ENCODE data around the gene ECD.
A peak's percentile ranks its signal among the peaks of the same experiment; 100 is the strongest.
"Not testable (repeated sequence)": the region's sequence is repeated elsewhere in the genome, so short reads cannot be mapped to it uniquely, and the experiment has no call there.

Gene ECD

DNA sequence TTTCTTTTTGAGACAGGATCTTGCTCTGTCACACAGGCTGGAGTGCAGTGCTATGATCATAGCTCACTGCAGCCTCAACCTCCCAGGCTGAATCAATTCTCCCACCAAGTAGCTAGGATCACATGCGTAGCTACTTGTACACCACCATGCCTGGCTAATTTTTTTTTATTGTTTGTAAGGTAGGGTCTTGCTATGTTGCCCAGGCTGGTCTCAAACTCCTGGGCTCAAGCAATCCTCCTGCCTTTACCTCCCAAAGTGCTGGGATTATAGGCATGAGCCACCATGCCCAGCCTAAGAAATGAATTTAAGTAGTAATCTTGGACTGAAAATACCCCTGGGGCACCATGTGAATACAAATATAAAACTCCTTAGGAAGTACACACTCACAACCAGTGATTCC lies 51.8 kb downstream of the ECD start:
- no peak for DNase-seq (ENCODE audit: low spot score)
- in situ Hi-C loops (cut with MboI; ENCODE audit: low sequenced_read_pairs, unreplicated experiment), result no loop called here
- TF ChIP-seq, protein P1, sequence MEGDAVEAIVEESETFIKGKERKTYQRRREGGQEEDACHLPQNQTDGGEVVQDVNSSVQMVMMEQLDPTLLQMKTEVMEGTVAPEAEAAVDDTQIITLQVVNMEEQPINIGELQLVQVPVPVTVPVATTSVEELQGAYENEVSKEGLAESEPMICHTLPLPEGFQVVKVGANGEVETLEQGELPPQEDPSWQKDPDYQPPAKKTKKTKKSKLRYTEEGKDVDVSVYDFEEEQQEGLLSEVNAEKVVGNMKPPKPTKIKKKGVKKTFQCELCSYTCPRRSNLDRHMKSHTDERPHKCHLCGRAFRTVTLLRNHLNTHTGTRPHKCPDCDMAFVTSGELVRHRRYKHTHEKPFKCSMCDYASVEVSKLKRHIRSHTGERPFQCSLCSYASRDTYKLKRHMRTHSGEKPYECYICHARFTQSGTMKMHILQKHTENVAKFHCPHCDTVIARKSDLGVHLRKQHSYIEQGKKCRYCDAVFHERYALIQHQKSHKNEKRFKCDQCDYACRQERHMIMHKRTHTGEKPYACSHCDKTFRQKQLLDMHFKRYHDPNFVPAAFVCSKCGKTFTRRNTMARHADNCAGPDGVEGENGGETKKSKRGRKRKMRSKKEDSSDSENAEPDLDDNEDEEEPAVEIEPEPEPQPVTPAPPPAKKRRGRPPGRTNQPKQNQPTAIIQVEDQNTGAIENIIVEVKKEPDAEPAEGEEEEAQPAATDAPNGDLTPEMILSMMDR (IDR thresholded peaks at IDR 0.05; ENCODE audit: borderline replicate concordance, control extremely low read depth, extremely low read depth, insufficient read depth, missing control alignments), result no peak

DNA sequence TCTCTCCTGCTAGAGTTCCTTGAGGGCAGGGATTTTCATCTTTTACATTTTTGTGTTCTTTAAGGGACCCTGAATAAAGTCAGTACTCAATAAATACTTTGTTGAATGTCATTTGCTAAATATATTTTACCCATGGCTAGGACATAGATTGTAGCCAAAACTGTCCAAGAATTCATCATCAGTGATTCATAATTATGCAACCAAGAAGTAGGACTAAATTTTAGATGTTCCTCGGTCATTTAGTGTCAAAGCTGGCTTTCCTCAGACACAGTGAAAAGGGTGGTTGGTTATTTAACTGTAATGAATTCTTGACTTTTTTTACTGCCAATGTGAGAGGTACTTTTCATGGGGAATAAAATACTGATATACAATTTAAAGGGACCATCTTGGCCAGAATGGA lies 54.3 kb downstream of the ECD start:
- in situ Hi-C loops (cut with MboI; ENCODE audit: low sequenced_read_pairs, unreplicated experiment), result no loop called here
- TF ChIP-seq, protein P1 (IDR thresholded peaks at IDR 0.05; ENCODE audit: borderline replicate concordance, control extremely low read depth, extremely low read depth, insufficient read depth, missing control alignments), result no peak
- no peak for DNase-seq (ENCODE audit: low spot score)

DNA sequence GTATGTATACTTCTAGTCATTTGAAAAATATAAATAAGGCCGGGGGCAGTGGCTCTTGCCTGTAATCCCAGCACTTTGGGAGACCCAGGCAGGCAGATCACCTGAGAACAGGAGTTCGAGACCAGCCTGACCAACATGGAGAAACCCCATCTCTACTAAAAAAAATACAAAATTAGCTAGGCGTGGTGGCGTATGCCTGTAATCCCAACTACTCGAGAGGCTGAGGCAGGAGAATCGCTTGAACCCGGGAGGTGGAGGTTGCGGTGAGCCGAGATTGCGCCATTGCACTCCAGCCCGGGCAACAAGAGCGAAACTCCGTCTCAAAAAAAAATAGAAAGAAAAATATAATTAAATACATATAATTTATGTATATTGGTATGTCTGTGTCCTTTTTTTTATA lies 55.8 kb downstream of the ECD start:
- DNase-seq (ENCODE audit: low spot score); in situ Hi-C loops (cut with MboI; ENCODE audit: low sequenced_read_pairs, unreplicated experiment): not testable (repeated sequence)

DNA sequence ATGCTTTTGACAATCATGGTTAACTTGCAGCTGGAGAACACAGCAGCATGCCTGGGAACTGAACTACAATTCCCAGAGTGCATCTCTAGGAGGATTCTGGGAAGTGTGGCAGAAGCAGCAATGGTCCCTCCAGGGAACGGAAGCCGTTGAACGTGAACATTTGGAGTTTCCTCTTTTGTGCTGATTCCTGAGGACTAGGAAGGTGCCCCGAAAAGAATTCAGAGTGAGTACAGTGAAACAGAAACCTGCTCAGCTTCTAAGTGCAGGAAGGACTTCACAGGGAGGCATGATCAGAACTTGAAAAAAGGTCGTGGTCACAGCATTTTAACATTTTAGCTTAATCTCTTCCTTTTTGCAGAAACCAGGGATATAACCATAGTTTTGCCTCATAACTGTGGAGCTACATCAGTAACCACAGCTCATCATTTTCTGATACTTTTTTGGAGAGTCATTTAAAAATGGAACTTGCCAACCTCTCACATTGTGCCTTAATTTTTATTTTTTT lies 57.4 kb downstream of the ECD start, which contains the start of gene NUDT13:
Gene NUDT13, plus strand, starts transcription at position 111 of the 505 bp plus-strand sequence. CDS start 3,911 bp downstream, outside the sequence.
- peak; percentile 68 for DNase-seq (ENCODE audit: low spot score)
- TF ChIP-seq, protein P1 (IDR thresholded peaks at IDR 0.05; ENCODE audit: borderline replicate concordance, control extremely low read depth, extremely low read depth, insufficient read depth, missing control alignments), result no peak
- in situ Hi-C loops (cut with MboI; ENCODE audit: low sequenced_read_pairs, unreplicated experiment), result no loop called here

DNA sequence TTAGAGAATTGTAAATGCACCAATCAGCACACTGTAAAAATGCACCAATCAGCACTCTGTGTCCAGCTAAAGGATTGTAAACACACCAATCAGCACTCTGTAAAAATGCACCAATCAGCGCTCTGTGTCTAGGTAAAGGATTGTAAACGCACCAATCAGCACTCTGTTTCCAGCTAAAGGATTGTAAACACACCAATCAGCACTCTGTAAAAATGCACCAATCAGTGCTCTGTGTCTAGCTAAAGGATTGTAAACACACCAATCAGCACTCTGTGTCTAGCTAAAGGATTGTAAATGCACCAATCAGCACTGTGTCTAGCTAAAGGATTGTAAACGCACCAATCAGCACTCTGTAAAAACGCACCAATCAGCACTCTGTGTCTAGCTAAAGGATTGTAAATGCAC lies 58.6 kb downstream of the ECD start:
- in situ Hi-C loops (cut with MboI; ENCODE audit: low sequenced_read_pairs, unreplicated experiment); DNase-seq (ENCODE audit: low spot score): not testable (repeated sequence)

DNA sequence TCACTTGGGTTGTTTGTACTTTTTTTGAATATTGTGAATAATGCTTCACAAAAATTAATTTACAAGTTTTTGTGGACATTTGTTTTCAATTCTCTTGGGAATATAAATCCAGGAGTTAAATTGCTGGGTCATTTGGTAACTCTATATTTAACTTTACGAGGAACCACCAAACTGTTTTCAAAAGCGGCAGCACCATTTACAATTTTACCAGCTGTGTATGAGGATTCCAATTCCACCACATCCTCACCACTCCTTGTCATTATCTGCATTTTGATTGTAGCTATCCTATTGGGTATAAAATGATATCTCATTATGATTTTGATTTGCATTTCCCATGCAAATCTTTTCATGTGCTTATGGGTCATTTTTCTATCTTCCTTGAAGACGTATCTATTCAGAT lies 61.5 kb downstream of the ECD start:
- no peak for DNase-seq (ENCODE audit: low spot score)
- TF ChIP-seq, protein P1 (IDR thresholded peaks at IDR 0.05; ENCODE audit: borderline replicate concordance, control extremely low read depth, extremely low read depth, insufficient read depth, missing control alignments), result no peak
- in situ Hi-C loops (cut with MboI; ENCODE audit: low sequenced_read_pairs, unreplicated experiment), result no loop called here

DNA sequence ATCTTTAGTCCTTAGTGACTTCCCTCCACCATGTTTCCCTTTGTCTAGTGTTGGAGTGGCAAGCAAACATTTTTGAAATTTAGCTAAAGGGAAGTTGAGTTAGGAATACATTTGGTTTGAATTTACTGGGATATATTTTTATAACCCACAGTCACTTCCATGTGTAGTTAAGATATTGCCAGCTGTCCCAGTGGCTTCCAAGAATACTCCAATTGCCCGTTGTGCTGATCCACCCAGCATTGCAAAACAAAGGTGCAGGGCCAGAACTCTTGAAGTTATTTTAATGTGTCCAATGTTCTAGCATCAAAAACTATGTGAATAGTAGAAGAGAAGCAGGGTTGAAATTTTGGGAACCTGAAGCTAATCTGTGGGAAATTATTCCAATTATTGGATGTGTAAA lies 68.7 kb downstream of the ECD start:
- TF ChIP-seq, protein P1 (IDR thresholded peaks at IDR 0.05; ENCODE audit: borderline replicate concordance, control extremely low read depth, extremely low read depth, insufficient read depth, missing control alignments), result no peak
- no peak for DNase-seq (ENCODE audit: low spot score)

DNA sequence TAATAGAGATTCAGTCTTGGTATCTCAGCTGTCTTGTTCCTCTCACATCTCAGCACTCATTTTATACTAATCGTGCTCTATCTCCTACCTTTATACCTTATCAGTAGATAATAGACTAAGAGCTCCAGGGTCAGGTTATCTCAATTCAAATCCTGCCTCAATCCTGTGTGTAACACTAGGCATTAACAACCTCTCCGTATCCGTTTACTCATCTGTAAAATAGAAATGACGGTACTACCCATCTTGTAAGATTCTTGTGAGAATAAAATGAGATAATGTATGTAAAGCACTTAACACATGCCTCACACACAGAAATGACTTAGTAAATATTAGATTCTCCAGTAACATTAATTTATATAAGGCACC lies 70.5 kb downstream of the ECD start:
- DNase-seq (ENCODE audit: low spot score), result no peak

More for the DNA sequence above, 68.7 kb downstream of the ECD start:
- in situ Hi-C loops (cut with MboI; ENCODE audit: low sequenced_read_pairs, unreplicated experiment), result no loop called here

More for the DNA sequence above, 70.5 kb downstream of the ECD start:
- TF ChIP-seq, protein P1 (IDR thresholded peaks at IDR 0.05; ENCODE audit: borderline replicate concordance, control extremely low read depth, extremely low read depth, insufficient read depth, missing control alignments), result no peak
- in situ Hi-C loops (cut with MboI; ENCODE audit: low sequenced_read_pairs, unreplicated experiment), result no loop called here

Measured in GM13976 (cell line).